GM23248 (cell line): ENCODE results near the gene PAN2.

ENCODE experiments used
- EZH2 ChIP-seq: fragments of 200-600 bp; sonication (generic); IDR thresholded peaks from 2 replicates; pipeline ENCODE4 v1.6.1; 2018; ENCODE audit warnings: antibody characterized with exemption, mild to moderate bottlenecking; ENCODE audit not compliant: insufficient read depth, poor library complexity, severe bottlenecking
- EZH2phosphoT487 ChIP-seq: fragments of 200-600 bp; sonication (generic); IDR thresholded peaks from 2 replicates; pipeline ENCODE4 v1.6.1; 2018; ENCODE audit warnings: antibody characterized with exemption, moderate library complexity, mild to moderate bottlenecking, low read depth; ENCODE audit not compliant: insufficient read depth

DNA sequence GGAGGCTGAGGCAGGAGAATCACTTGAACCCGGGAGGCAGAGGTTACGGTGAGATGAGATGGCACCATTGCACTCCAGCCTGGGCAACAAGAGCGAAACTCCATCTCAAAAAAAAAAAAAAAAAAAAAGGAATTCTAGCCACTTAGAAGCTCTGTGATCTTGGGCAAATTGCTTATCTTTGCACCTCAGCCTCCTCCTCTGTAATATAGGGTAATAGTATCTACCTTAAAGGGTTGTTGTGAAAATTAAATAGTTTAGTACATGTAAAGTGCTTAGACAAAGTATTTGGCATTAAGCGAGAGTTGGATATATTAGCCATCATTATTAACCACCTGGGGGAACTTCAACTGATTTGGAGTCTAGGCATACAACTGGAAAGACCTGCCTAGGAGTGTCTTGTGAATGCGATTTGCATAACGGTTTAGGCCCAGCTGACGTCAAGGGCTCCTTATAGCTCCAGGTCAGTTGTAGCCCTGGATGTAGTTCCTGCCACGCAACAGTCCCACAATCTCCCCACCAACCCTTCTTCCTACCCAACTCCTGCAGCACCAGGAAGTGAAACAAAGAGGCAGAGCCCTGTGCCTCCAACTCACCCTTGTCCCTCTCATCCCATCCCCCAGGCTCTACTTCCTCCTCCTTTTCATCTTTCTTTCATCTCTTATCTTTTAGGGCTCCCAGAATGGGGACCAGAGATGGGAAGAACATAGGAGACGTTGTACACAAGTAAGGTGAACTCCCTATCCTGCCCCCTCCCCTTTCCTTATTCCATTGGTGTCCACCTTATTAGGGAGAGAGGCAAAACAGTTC lies 2.8 kb upstream of the PAN2 start:
- TF ChIP-seq EZH2phosphoT487 (no peak), EZH2 (no peak)
